ENCODE measurements around the gene SET. TPM values are rescaled to one million over a fixed set of nuclear protein-coding genes. Genes with fewer than 3 reads are reported as not detected.

The SET gene
- total and polyA plus RNA-seq, 2 donors (not counting 3 experiments of a cell fraction or from before 2014, with no cell fraction given) = 61.1 to 483 TPM

- H3K9ac ChIP-seq (replicated peaks; ENCODE audit: extremely low read depth, insufficient read depth, low read length) = no peak overlapping the region
- TF ChIP-seq MYC (IDR thresholded peaks at IDR 0.05; ENCODE audit: low read depth, low read length) = no peak
- no peak for FAIRE-seq
- H3K4me1 ChIP-seq (ENCODE audit: control insufficient read depth, extremely low read depth, insufficient read depth, low read length) = peaks cover 21% of the 10 kb centered on the region
- intact Hi-C loops (cut with micrococcal nuclease) (loop anchor here (5.0 kb wide), 1 partner anchor 135 kb away; the partner anchor contains the start of gene SPTAN1), dilution Hi-C loops (cut with MboI; ENCODE audit: extremely low pct_ligation_motif_present, low sequenced_read_pairs) (no loop called here)
- no peak overlapping the region for H3K27ac ChIP-seq (ENCODE audit: insufficient read depth, low read depth, low read length)
- BruUV-seq (replicated peaks) = no TSS peak
- H3K4me2 ChIP-seq (ENCODE audit: insufficient read depth, low read length) = no peak overlapping the region
- no peaks in the 10 kb centered on the region for H3K9me3 ChIP-seq (replicated peaks; ENCODE audit: control insufficient read depth, insufficient read depth, low read length)
- H2AFZ ChIP-seq (ENCODE audit: low read depth, low read length) = no peak overlapping the region
- POLR2A ChIA-PET = no interaction called here
- peaks cover 5% of the 10 kb centered on the region for H4K20me1 ChIP-seq (replicated peaks; ENCODE audit: control insufficient read depth, extremely low read depth, insufficient read depth, low read length)
- H3K4me3 ChIP-seq (replicated peaks in 1 of 3; ENCODE audit: insufficient read depth in 1 of 3, low read depth in 1 of 3, low read length in 3 of 3) = no peak overlapping the region
- no peak for DNase-seq (ENCODE audit: low read depth, low spot score)
- peaks cover 4% of the 10 kb centered on the region in 2 experiments for H3K36me3 ChIP-seq (ENCODE audit: control insufficient read depth in 2 of 2, extremely low read depth in 1 of 2, insufficient read depth in 2 of 2, low read length in 2 of 2)
- CTCF ChIA-PET = no interaction called here
- peaks cover 39% of the 10 kb centered on the region for H3K79me2 ChIP-seq (ENCODE audit: control insufficient read depth, insufficient read depth, low read length)
- H3K27me3 ChIP-seq (ENCODE audit: control insufficient read depth in 2 of 2, insufficient read depth in 2 of 2, low read length in 2 of 2) = no peaks in the 10 kb centered on the region
- H3K9me1 ChIP-seq (replicated peaks; ENCODE audit: control insufficient read depth, extremely low read depth, insufficient read depth, low read length) = no peaks in the 10 kb centered on the region
Observed at GRCh38 chr9:128687453-128687852, 1.6 kb upstream of the SET start.

GRCh38 chr9:128689293-128689774 lies 312 bp downstream of the SET start:
- BruUV-seq (replicated peaks) = no TSS peak
- peak overlapping the region; percentile 34 to 79 (median 47) for H3K4me3 ChIP-seq (replicated peaks in 1 of 3; ENCODE audit: insufficient read depth in 1 of 3, low read depth in 1 of 3, low read length in 3 of 3)
- no peaks in the 10 kb centered on the region for H3K27me3 ChIP-seq (ENCODE audit: control insufficient read depth in 2 of 2, insufficient read depth in 2 of 2, low read length in 2 of 2)
- CTCF ChIA-PET = interaction anchor here (1.8 to 2.0 kb wide), 2 partner anchors 11 to 13 kb away, joined by 6 to 8 read pairs; partner anchors contain the start of gene PKN3
- peaks cover 16 to 17% of the 10 kb centered on the region in 2 experiments for H3K36me3 ChIP-seq (ENCODE audit: control insufficient read depth in 2 of 2, extremely low read depth in 1 of 2, insufficient read depth in 2 of 2, low read length in 2 of 2)
- DNase-seq (ENCODE audit: low read depth, low spot score) (no peak), FAIRE-seq (no peak)
- POLR2A ChIA-PET = interaction anchor here (0.9 kb wide), 1 partner anchor 137 kb away, joined by 3 read pairs; the partner anchor contains the start of gene SPTAN1
- no peaks in the 10 kb centered on the region for H3K9me3 ChIP-seq (replicated peaks; ENCODE audit: control insufficient read depth, insufficient read depth, low read length)
- no peak overlapping the region for H2AFZ ChIP-seq (ENCODE audit: low read depth, low read length)
- dilution Hi-C loops (cut with MboI; ENCODE audit: extremely low pct_ligation_motif_present, low sequenced_read_pairs) = no loop called here
- H3K4me2 ChIP-seq (ENCODE audit: insufficient read depth, low read length) = no peak overlapping the region
- H4K20me1 ChIP-seq (replicated peaks; ENCODE audit: control insufficient read depth, extremely low read depth, insufficient read depth, low read length) = peaks cover 5% of the 10 kb centered on the region
- peak overlapping the region; percentile 66 for H3K9ac ChIP-seq (replicated peaks; ENCODE audit: extremely low read depth, insufficient read depth, low read length)
- H3K9me1 ChIP-seq (replicated peaks; ENCODE audit: control insufficient read depth, extremely low read depth, insufficient read depth, low read length) = no peaks in the 10 kb centered on the region
- peak overlapping the region; percentile 54 for H3K27ac ChIP-seq (ENCODE audit: insufficient read depth, low read depth, low read length)
- peak; percentile 6 for TF ChIP-seq POLR2AphosphoS5 (IDR thresholded peaks at IDR 0.05; ENCODE audit: insufficient read depth, low read depth, low read length)
- TF ChIP-seq EZH2 (IDR thresholded peaks at IDR 0.05; ENCODE audit: borderline replicate concordance, low read depth, low read length, severe bottlenecking) = no peak
- peaks cover 50% of the 10 kb centered on the region for H3K79me2 ChIP-seq (ENCODE audit: control insufficient read depth, insufficient read depth, low read length)
- peaks cover 18% of the 10 kb centered on the region for H3K4me1 ChIP-seq (ENCODE audit: control insufficient read depth, extremely low read depth, insufficient read depth, low read length)
- intact Hi-C loops (cut with micrococcal nuclease) = loop anchor here (1.0 to 5.0 kb wide), 5 partner anchors 13 to 137 kb away; partner anchors contain the start of genes DYNC2I2, PKN3, SPTAN1 and ZDHHC12
